ENCODE measurements around the gene FAM229B. TPM values are rescaled to one million over a fixed set of nuclear protein-coding genes. Genes with fewer than 3 reads are reported as not detected.

FAM229B gene, protein sequence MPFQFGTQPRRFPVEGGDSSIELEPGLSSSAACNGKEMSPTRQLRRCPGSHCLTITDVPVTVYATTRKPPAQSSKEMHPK
- 10 to 100 TPM in 3 of 6 donors, 1 to 10 TPM in 3; 3.1 to 14.0 (median 10.4) TPM for total RNA-seq

DNA sequence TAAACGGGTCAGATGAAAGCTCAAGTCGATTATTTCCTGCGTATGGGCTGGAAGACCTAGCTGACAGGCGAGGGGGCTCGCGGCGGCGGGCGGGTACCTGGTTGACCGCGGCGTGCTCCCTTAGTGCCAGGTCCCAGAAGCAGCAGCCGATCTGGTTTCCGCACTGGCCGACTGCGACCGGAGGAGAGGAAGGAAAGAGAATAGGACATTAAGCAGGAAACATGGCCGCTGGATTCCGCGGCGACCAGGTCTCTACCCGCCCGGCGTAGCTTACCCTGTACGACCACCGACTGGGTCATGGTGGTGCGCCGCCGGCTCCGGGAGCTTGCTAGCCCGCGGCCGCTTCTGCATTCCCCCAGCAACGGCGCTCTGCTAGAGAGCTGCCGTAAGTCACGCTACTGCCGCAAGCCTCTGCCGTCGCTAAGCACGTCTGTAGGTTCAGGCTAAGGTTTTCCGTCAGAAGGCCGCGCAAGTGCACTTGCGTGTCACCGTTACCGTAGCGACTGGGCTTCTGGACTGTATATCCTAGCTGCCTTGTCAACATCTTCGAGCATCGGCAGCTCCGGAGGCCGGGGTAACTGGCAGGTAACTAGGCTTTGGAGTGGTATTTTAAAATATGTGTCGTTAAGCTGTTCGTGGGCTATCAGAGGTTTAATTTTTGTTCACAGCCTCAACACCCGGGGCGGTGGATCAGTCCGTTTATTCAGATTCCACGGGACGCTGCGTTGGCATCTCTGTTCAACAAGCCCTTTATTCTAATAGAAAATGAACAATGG, at the start of gene FAM229B, which contains the start of gene TUBE1:
TSS of gene FAM229B (plus strand) at position 456 of the 776 bp plus-strand sequence. CDS start 11,693 bp downstream, outside the sequence.
TSS of gene TUBE1 (minus strand) at position 347 of the 776 bp plus-strand sequence. CDS start at position 299, 48 bp downstream.
- peak; percentile 99 for ATAC-seq (ENCODE audit: low FRiP score in 2 of 2)
- TF ChIP-seq, protein P1, sequence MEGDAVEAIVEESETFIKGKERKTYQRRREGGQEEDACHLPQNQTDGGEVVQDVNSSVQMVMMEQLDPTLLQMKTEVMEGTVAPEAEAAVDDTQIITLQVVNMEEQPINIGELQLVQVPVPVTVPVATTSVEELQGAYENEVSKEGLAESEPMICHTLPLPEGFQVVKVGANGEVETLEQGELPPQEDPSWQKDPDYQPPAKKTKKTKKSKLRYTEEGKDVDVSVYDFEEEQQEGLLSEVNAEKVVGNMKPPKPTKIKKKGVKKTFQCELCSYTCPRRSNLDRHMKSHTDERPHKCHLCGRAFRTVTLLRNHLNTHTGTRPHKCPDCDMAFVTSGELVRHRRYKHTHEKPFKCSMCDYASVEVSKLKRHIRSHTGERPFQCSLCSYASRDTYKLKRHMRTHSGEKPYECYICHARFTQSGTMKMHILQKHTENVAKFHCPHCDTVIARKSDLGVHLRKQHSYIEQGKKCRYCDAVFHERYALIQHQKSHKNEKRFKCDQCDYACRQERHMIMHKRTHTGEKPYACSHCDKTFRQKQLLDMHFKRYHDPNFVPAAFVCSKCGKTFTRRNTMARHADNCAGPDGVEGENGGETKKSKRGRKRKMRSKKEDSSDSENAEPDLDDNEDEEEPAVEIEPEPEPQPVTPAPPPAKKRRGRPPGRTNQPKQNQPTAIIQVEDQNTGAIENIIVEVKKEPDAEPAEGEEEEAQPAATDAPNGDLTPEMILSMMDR (IDR thresholded peaks at IDR 0.05), result peak in 1 of 6 experiments; percentile 4
- TF ChIP-seq POLR2A (IDR thresholded peaks at IDR 0.05), result peak in 2 of 4 donors; percentile 73 to 86
- peak; percentile 14 to 83 for TF ChIP-seq POLR2AphosphoS5 (IDR thresholded peaks at IDR 0.05)
- TF ChIP-seq EP300 (IDR thresholded peaks at IDR 0.05), result no peak

DNA sequence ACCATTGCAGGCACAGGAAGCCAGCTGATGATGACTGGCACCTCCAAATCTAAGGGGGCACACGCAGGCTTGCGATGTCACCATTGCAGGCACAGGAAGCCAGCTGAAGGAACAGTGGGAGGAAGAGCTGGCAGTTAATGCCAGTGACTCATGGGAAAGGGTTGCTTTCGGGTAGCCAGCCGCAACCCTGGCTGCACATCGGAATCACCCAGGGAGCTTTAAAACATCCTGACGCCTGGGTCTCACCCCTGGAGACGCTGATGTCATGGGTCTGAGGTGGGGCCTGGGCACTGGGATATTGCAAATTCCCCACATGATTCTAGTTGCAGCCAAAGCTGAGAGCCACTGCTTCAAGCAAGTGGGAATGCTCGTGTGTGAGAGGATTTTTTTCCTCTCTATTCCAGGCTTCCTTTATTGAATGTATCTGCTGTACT, 49.6 kb upstream of the FAM229B start:
- DNase-seq (peak in 1 of 2 donors; percentile 48), ATAC-seq (ENCODE audit: low FRiP score in 2 of 2) (peak; percentile 58 to 89)
- peaks cover 0 to 23% (median 9%) of the 10 kb centered on the region in 4 donors for H3K4me1 ChIP-seq
- H3K27me3 ChIP-seq, result no peaks in the 10 kb centered on the region
- peak overlapping the region in 1 of 4 donors; percentile 28 for H3K27ac ChIP-seq
- H3K4me3 ChIP-seq, result no peak overlapping the region
- no peaks in the 10 kb centered on the region for H3K9me3 ChIP-seq
- H3K36me3 ChIP-seq, result no peaks in the 10 kb centered on the region
- 38 to 55% methylated on average over 1 to 8 of the region's 8 CpGs for WGBS, 2 donors
- TF ChIP-seq POLR2AphosphoS5 (IDR thresholded peaks at IDR 0.05), result peak in 1 of 2 donors; percentile 31
- TF ChIP-seq, protein P1 (IDR thresholded peaks at IDR 0.05), result no peak

More for the DNA sequence above, at the start of gene FAM229B, which contains the start of gene TUBE1:
- H3K36me3 ChIP-seq, result peaks cover 0 to 18% (median 0%) of the 10 kb centered on the region in 4 donors
- H3K27me3 ChIP-seq, result no peaks in the 10 kb centered on the region
- peak within 1 kb of the TSS; percentile 64 to 88 (median 69) for H3K4me3 ChIP-seq
- no peaks in the 10 kb centered on the region for H3K9me3 ChIP-seq
- DNase-seq, result peak; percentile 93 to 98
- H3K4me1 ChIP-seq, result peaks cover 3 to 12% (median 11%) of the 10 kb centered on the region in 4 donors
- H3K27ac ChIP-seq, result peak within 1 kb of the TSS; percentile 77 to 87 (median 84)
- 0 to 1% methylated on average over 28 to 54 of the region's 60 CpGs for WGBS, 2 donors

DNA sequence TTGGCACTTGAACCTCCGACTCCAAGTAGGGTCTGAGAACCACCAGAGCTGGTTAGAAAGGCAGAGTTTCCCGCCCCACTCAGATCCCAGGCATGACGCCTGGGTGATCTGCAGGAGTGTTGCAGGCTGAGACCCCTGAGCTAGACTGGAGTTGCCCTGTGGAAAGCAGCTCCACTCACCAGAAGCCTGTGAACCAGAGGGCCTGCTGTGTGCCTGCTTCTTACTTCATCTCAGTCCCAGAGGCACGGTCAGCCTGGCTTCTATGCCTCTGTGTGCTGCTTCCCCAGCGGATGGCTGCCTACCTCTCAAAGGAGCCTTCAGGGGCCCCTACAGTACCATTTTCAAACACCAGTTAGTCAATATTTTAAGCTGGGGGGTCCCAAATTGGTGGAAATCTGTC, 49.1 kb upstream of the FAM229B start:
- Histone ChIP-seq H3K4me3 (no peak overlapping the region), H3K27me3 (no peaks in the 10 kb centered on the region), H3K36me3 (no peaks in the 10 kb centered on the region), H3K9me3 (no peaks in the 10 kb centered on the region), H3K4me1 (peaks cover 0 to 24% (median 9%) of the 10 kb centered on the region in 4 donors), H3K27ac (peak overlapping the region in 2 of 4 donors; percentile 22 to 28)
- WGBS, 2 donors, result 75 to 90% methylated on average over 4 to 5 of the region's 5 CpGs
- DNase-seq, result no peak
- ATAC-seq (ENCODE audit: low FRiP score in 2 of 2), result no peak
- TF ChIP-seq POLR2AphosphoS5 (IDR thresholded peaks at IDR 0.05), result no peak
- no peak for TF ChIP-seq EP300 (IDR thresholded peaks at IDR 0.05)
- TF ChIP-seq POLR2A (IDR thresholded peaks at IDR 0.05), result no peak
- TF ChIP-seq, protein P1 (IDR thresholded peaks at IDR 0.05), result no peak

DNA sequence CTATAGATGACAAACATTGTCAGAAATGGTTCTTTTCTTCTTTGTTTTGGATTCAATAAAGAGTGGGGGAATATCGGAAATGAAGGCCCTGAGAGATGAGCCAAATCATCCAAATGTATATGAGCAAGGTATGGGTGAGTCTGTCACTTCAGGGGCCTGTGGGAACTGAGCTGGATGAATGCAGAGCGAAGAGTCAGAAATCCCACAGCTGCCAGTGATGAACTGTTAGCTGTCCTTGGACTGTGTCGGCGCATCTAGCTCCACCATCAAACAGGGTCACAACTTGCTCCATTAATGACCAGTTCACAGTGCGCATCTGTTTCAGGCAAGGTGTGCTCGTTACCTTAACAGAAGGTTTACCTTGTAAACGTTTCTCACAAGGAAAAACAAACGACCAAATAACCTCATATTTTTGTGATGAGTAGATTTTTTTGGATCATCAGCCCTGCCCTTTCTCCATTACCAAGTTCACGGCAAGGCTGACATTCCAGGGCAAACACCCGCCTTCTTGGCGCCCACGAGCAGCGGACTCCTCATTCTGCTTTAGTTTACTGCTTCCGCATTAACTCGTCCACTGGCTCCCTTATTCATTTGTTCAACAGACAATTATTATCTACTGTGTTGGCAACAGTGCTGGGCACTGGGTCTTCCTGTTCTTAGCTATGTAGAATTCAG, 48.5 kb upstream of the FAM229B start:
- H3K9me3 ChIP-seq, result no peaks in the 10 kb centered on the region
- peaks cover 0 to 23% (median 9%) of the 10 kb centered on the region in 4 donors for H3K4me1 ChIP-seq
- 89 to 90% methylated on average over 15 of the region's 15 CpGs for WGBS, 2 donors
- no peaks in the 10 kb centered on the region for H3K36me3 ChIP-seq
- ATAC-seq (ENCODE audit: low FRiP score in 2 of 2), result no peak
- H3K27ac ChIP-seq, result no peak overlapping the region
- no peak overlapping the region for H3K4me3 ChIP-seq
- TF ChIP-seq, protein P1 (IDR thresholded peaks at IDR 0.05), result no peak
- TF ChIP-seq POLR2A (IDR thresholded peaks at IDR 0.05) (no peak), POLR2AphosphoS5 (IDR thresholded peaks at IDR 0.05) (no peak), EP300 (IDR thresholded peaks at IDR 0.05) (no peak)
- no peaks in the 10 kb centered on the region for H3K27me3 ChIP-seq
- DNase-seq, result no peak
